K562 (cell line): Measurements from ENCODE around the gene MPHOSPH6. TPM values are rescaled to one million over a fixed set of nuclear protein-coding genes. Genes with fewer than 3 reads are reported as not detected.

Source experiments
- ATAC-seq: fragments of 200-7000 bp; cut with Tn5 transposase; 3 replicates; pipeline ENCODE4 v1.9.1; 2020; ENCODE audit warnings: moderate library complexity
- BruUV-seq: library from RNA; stranded (reverse); fragments of 400-500 nt; replicated peaks from 2 replicates; lab custom pipeline; 2021; lab: Mats Ljungman, UMichigan
- CTCF ChIA-PET: fragments of 300-600 bp; formaldehyde crosslinking; extraction: SDS; loops from one replicate; lab custom pipeline; 2021; ENCODE audit warnings: low intra/inter-chr PET ratio; lab: Yijun Ruan, JAX
- POLR2A ChIA-PET: fragments of 300-600, 350-650 bp; sonication (Branson Sonifier 250); formaldehyde crosslinking; extraction: SDS; loops from one replicate; lab custom pipeline; 2021; ENCODE audit warnings: antibody characterized with exemption, inconsistent platforms; lab: Yijun Ruan, JAX
- DNase-seq, 4 experiments: peaks; one replicate each; pipeline versions ENCODE4 v3.0.0 to v3.0.0-alpha.2; 2011 to 2018; ENCODE audit warnings: low spot score in 3 of 4, mixed read lengths in 3 of 4; ENCODE audit errors: extremely low read depth in 1 of 4
- FAIRE-seq: peaks from 2 replicates; lab custom pipeline; 2011; peaks lifted over from hg19 to GRCh38; lab: Jason Lieb, UNC
- H2AFZ ChIP-seq: 2 replicates; pipeline ENCODE4 v1.6.0; 2011; ENCODE audit warnings: low read depth, low read length, control low read depth, inconsistent platforms
- H3K27ac ChIP-seq: fragments of 200-600 bp; 3 replicates; pipeline ENCODE4 v1.8.0; 2011; ENCODE audit warnings: low read depth, mild to moderate bottlenecking, control low read depth, inconsistent platforms, low read length, moderate library complexity, mixed read lengths; ENCODE audit errors: extremely low read depth
- H3K27me3 ChIP-seq, 2 experiments: fragments of 300-600 bp in 1 of 2; 2 replicates in 1 of 2; 3 replicates in 1 of 2; pipeline versions ENCODE4 v1.6.0 to v1.8.0; 2011; ENCODE audit warnings: inconsistent platforms in 2 of 2, low read length in 2 of 2, mild to moderate bottlenecking in 1 of 2, mixed read lengths in 1 of 2, moderate library complexity in 1 of 2; ENCODE audit not compliant: control insufficient read depth in 2 of 2, insufficient read depth in 2 of 2
- H3K36me3 ChIP-seq: fragments of 300-600 bp; 3 replicates; pipeline ENCODE4 v1.8.0; 2011; ENCODE audit warnings: mild to moderate bottlenecking, low read length, inconsistent platforms; ENCODE audit not compliant: control insufficient read depth, insufficient read depth
- H3K4me1 ChIP-seq, 2 experiments: fragments of 200-600 bp in 1 of 2; replicated peaks in 1 of 2; 2 replicates in 1 of 2; 3 replicates in 1 of 2; pipeline versions ENCODE4 v1.5.1 to v1.8.0; 2011; ENCODE audit warnings: inconsistent platforms in 2 of 2, low read length in 2 of 2, mild to moderate bottlenecking in 1 of 2, mixed read lengths in 1 of 2, moderate library complexity in 1 of 2; ENCODE audit not compliant: control insufficient read depth in 2 of 2, insufficient read depth in 2 of 2
- H3K4me2 ChIP-seq: 2 replicates; pipeline ENCODE4 v1.6.1; 2011; ENCODE audit warnings: low read length, control low read depth, inconsistent platforms, mixed read lengths; ENCODE audit not compliant: insufficient read depth
- H3K4me3 ChIP-seq: fragments of 200-600 bp; sonication (generic), shearing (Covaris generic); 2 replicates; pipeline ENCODE4 v1.5.1; 2016; ENCODE audit warnings: control low read depth, inconsistent platforms
- H3K79me2 ChIP-seq: fragments of 200-600 bp; 3 replicates; pipeline ENCODE4 v1.8.0; 2011; ENCODE audit warnings: low read length, inconsistent platforms; ENCODE audit not compliant: control insufficient read depth, insufficient read depth
- H3K9ac ChIP-seq, 2 experiments: 2 replicates each; pipeline versions ENCODE4 v1.6.0 to v1.6.1; 2011; ENCODE audit warnings: low read depth in 2 of 2, low read length in 2 of 2, control low read depth in 1 of 2, inconsistent platforms in 1 of 2, mild to moderate bottlenecking in 1 of 2, mixed read lengths in 1 of 2; ENCODE audit not compliant: insufficient read depth in 1 of 2
- H3K9me1 ChIP-seq: one replicate; pipeline ENCODE4 v1.6.0; 2011; ENCODE audit warnings: inconsistent platforms, mild to moderate bottlenecking, low read length, moderate library complexity; ENCODE audit not compliant: control insufficient read depth, insufficient read depth
- H3K9me3 ChIP-seq: replicated peaks from 2 replicates; pipeline ENCODE4 v1.5.1; 2011; ENCODE audit warnings: low read depth, low read length, inconsistent platforms; ENCODE audit not compliant: control insufficient read depth, insufficient read depth
- H4K20me1 ChIP-seq: replicated peaks from 2 replicates; pipeline ENCODE4 v1.6.1; 2011; ENCODE audit warnings: low read length, inconsistent platforms, mixed read lengths; ENCODE audit not compliant: control insufficient read depth, insufficient read depth
- ATF3 ChIP-seq, 2 experiments: fragments of 450-650 bp in 1 of 2; sonication (generic) in 1 of 2; formaldehyde crosslinking in 1 of 2; IDR thresholded peaks in 1 of 2; conservative IDR thresholded peaks in 1 of 2; 2 replicates each; pipeline versions ENCODE4 v1.6.1 to v1.8.1; 2016 to 2023; ENCODE audit warnings: mild to moderate bottlenecking in 2 of 2, moderate library complexity in 2 of 2, inconsistent platforms in 1 of 2, missing genetic modification reagents in 1 of 2
- ELF4 ChIP-seq: fragments of 450-650 bp; formaldehyde crosslinking; IDR thresholded peaks from 2 replicates; pipeline ENCODE4 v1.4.0; 2022; ENCODE audit warnings: missing genetic modification characterization
- HDGF ChIP-seq: fragments of 450-650 bp; IDR thresholded peaks from 2 replicates; pipeline ENCODE4 v1.6.1; 2016
- RHOXF2B ChIP-seq: fragments of 250-450 bp; sonication (Bioruptor Pico); conservative IDR thresholded peaks from 2 replicates; pipeline ENCODE4 v1.5.1; 2021
- SPI1 ChIP-seq: IDR thresholded peaks from 2 replicates; pipeline ENCODE4 v1.6.1; 2011; ENCODE audit warnings: low read depth, low read length, control low read depth, borderline replicate concordance
- SREBF2 ChIP-seq: sonication (generic); formaldehyde crosslinking; IDR thresholded peaks from 2 replicates; pipeline ENCODE4 v1.4.0; 2020; ENCODE audit warnings: mild to moderate bottlenecking, missing genetic modification reagents
- ZNF175 ChIP-seq: fragments of 200-800 bp; sonication (Bioruptor generic); IDR thresholded peaks from 2 replicates; pipeline ENCODE4 v1.6.1; 2016; ENCODE audit warnings: low read depth, mild to moderate bottlenecking, missing genetic modification characterization, missing compliant biosample characterization
- ZNF217 ChIP-seq: sonication (generic); formaldehyde crosslinking; IDR thresholded peaks from 2 replicates; pipeline ENCODE4 v1.8.0; 2022; ENCODE audit warnings: mild to moderate bottlenecking, missing genetic modification reagents
- WGBS: fragments of 100-300 bp; shearing (Covaris generic); methylation state at CpG from one replicate; pipeline ENCODE4 v1.1.6; 2016; ENCODE audit warnings: low coverage, mixed read lengths; ENCODE audit not compliant: insufficient coverage; ENCODE audit errors: missing lambda C conversion rate; 5-methylcytosine and 5-hydroxymethylcytosine counted together
- in situ Hi-C: fragments of 300-500 bp; cut with MboI; formaldehyde crosslinking; loops from 4 replicates; pipeline ENCODE4 v1.15.0; 2018; ENCODE audit warnings: inconsistent platforms, mixed read lengths
- intact Hi-C: fragments of 100-400 bp; cut with micrococcal nuclease; formaldehyde crosslinking; loops from 2 replicates; pipeline ENCODE4 v1.14.2; 2022
- polyA plus RNA-seq, 8 experiments: library from polyadenylated mRNA; depleted of rRNA in 4 of 8; stranded (reverse) in 5 of 8; unstranded in 3 of 8; fragments of >200 nt; fragmentation: Nextera tagmentation in 2 of 8; fragmentation: Illumina TruSeq in 1 of 8; extraction: Ambion mirVana in 2 of 8; extraction: Trizol in 1 of 8; gene quantifications; 2 replicates each; pipeline versions ENCODE4 v1.2.1 to v1.2.3, GENCODE V29; 2011 to 2014; ENCODE audit warnings: inconsistent platforms in 1 of 8, missing spikeins in 1 of 8
- total RNA-seq, 7 experiments: library from RNA; depleted of rRNA in 6 of 7; stranded (reverse); fragments of >200 nt in 6 of 7; fragmentation: Illumina TruSeq in 2 of 7; extraction: Trizol in 2 of 7; gene quantifications; 2 replicates each; pipeline versions ENCODE4 v1.2.1 to v1.2.3, GENCODE V29; 2011 to 2021; ENCODE audit warnings: low replicate concordance in 1 of 7

The MPHOSPH6 gene
- total and polyA plus RNA-seq, 9 of the 15 experiments (the other 6 are each of a cell fraction or from before 2014, with no cell fraction given): 37.0 to 153 (median 76.7) TPM

GRCh38 chr16:82135844-82136243, 34.2 kb downstream of the MPHOSPH6 start (continued):
- TF ChIP-seq ATF3 (IDR thresholded peaks at IDR 0.05): no peak
- no peak for TF ChIP-seq ATF3 (CRISPR knock-in tag; conservative IDR thresholded peaks at IDR 0.05)

GRCh38 chr16:82134846-82135245, 35.2 kb downstream of the MPHOSPH6 start:
- H3K9me3 ChIP-seq: no peaks in the 10 kb centered on the region
- no peak for TF ChIP-seq SREBF2 (CRISPR knock-in tag)
- no peak for TF ChIP-seq ELF4
- no peak for TF ChIP-seq ZNF175 (CRISPR knock-in tag)
- TF ChIP-seq HDGF: no peak
- no peak for TF ChIP-seq ZNF217
- TF ChIP-seq RHOXF2B (CRISPR knock-in tag): no peak
- no peak for TF ChIP-seq SPI1
- TF ChIP-seq, all 486 proteins: peak for 0
- no peaks in the 10 kb centered on the region; the same call in 1 of the 2 replicates for H4K20me1 ChIP-seq
- no peaks in the 10 kb centered on the region for H3K79me2 ChIP-seq
- no peak overlapping the region for H3K4me3 ChIP-seq
- WGBS: 77% methylated on average over 8 of the region's 8 CpGs
- peaks cover 11% of the 10 kb centered on the region; the same call in 1 of the 3 replicates for H3K36me3 ChIP-seq
- ChIA-PET POLR2A (no interaction called here), CTCF (no interaction called here)
- H3K27me3 ChIP-seq: no peaks in the 10 kb centered on the region
- H3K9ac ChIP-seq: no peak overlapping the region
- in situ Hi-C loops: no loop called here
- peaks cover 12 to 30% of the 10 kb centered on the region in 2 experiments; a peak in 4 of 5 replicates for H3K4me1 ChIP-seq
- ATAC-seq: no peak
- no peak overlapping the region for H3K27ac ChIP-seq
- H3K4me2 ChIP-seq: no peak overlapping the region
- no peak overlapping the region for H2AFZ ChIP-seq
- no TSS peak for BruUV-seq
- no peak for FAIRE-seq
- no peak for DNase-seq
- intact Hi-C loops: no loop called here
- no peaks in the 10 kb centered on the region for H3K9me1 ChIP-seq
